Right lobe of liver (tissue), 6 donors: ENCODE measurements around the gene ZBTB22. TPM values are rescaled to one million over a fixed set of nuclear protein-coding genes. Genes with fewer than 3 reads are reported as not detected.
A peak's percentile ranks its signal among the peaks of the same experiment; 100 is the strongest.

Experiments
- ATAC-seq, 4 donors: fragments of 200-7000 bp; cut with Tn5 transposase; one replicate each; pipeline ENCODE4 v1.9.1; 2020; ENCODE audit warnings: mild to moderate bottlenecking in 4 of 4, moderate library complexity in 4 of 4
- DNase-seq, 3 donors: peaks; one replicate each; pipeline ENCODE4 v3.0.0-alpha.2; 2020
- H3K27ac ChIP-seq, 3 donors: fragments of 200-600 bp; one replicate each; pipeline ENCODE4 v1.8.0; 2022
- H3K27me3 ChIP-seq, 2 donors: fragments of 200-600 bp; one replicate each; pipeline ENCODE4 v1.8.0; 2022
- H3K36me3 ChIP-seq, 4 donors: fragments of 200-600 bp; sonication (generic) in 1 of 4; one replicate each; pipeline versions ENCODE4 v1.5.1 to v1.8.0; 2017 to 2022; ENCODE audit warnings: control low read depth in 1 of 4
- H3K4me1 ChIP-seq, 4 donors: fragments of 200-600 bp; sonication (generic) in 1 of 4; one replicate each; pipeline versions ENCODE4 v1.5.1 to v1.8.0; 2017 to 2022; ENCODE audit warnings: control low read depth in 1 of 4
- H3K4me3 ChIP-seq, 3 donors: fragments of 200-600 bp; one replicate each; pipeline ENCODE4 v1.8.0; 2022
- H3K9me3 ChIP-seq, 4 donors: fragments of 200-600 bp; sonication (generic) in 1 of 4; one replicate each; pipeline versions ENCODE4 v1.5.1 to v1.8.0; 2017 to 2022; ENCODE audit warnings: control low read depth in 1 of 4
- CTCF ChIP-seq, 4 donors: fragments of 200-600 bp in 3 of 4; fragments of 450-650 bp in 1 of 4; IDR thresholded peaks; one replicate each; pipeline versions ENCODE4 v1.5.1 to v1.8.0; 2016 to 2022; ENCODE audit warnings: antibody characterized with exemption in 4 of 4, mild to moderate bottlenecking in 2 of 4
- POLR2A ChIP-seq: fragments of 450-650 bp; IDR thresholded peaks from one replicate; pipeline ENCODE4 v1.6.1; 2017; ENCODE audit warnings: antibody characterized with exemption, mild to moderate bottlenecking
- WGBS: methylation state at CpG from one replicate; pipeline ENCODE4 v1.1.6; 2018; ENCODE audit warnings: low coverage, low lambda C conversion rate; ENCODE audit not compliant: insufficient coverage; ENCODE audit errors: missing lambda C conversion rate; 5-methylcytosine and 5-hydroxymethylcytosine counted together
- intact Hi-C, 2 donors: fragments of 100-400 bp; cut with DNase I; formaldehyde crosslinking; loops; one replicate each; pipeline versions ENCODE4 v1.11.2 to v1.14.1; 2022
- total RNA-seq, 6 experiments: library from RNA; depleted of rRNA in 2 of 6; stranded (reverse); fragments of >200 nt in 2 of 6; fragmentation: NEBNext Ultra II Directional in 3 of 6; extraction: Animal tissue kit (Norgen Biotek cat#: 25700) in 3 of 6; gene quantifications; one replicate each; pipeline versions ENCODE4 v1.1.0 to v1.2.4, GENCODE V29; 2016 to 2023
- donor health status: DM: no; HTN: yes; CAD: no.
- donor health status: DM: no; HTN: no; CAD: no.
- donor health status: DM: no; HTN: no; CAD: no.
- donor health status: DM: no; HTN: yes; CAD: no.
- donor health status: DM: no; HTN: yes; CAD: no.

Gene ZBTB22
- total RNA-seq, 6 experiments from 2014 or later = 2.9 to 6.8 (median 4.9) TPM

GRCh38 chr6:33279971-33280511 is 37.5 kb downstream of the ZBTB22 start:
- H3K9me3 ChIP-seq = no peaks in the 10 kb centered on the region
- WGBS = 29% methylated on average over 1 of the region's 5 CpGs
- no peak for DNase-seq
- no peak overlapping the region for H3K4me3 ChIP-seq
- H3K27ac ChIP-seq = no peak overlapping the region
- ATAC-seq = peak; percentile 12 to 50 (median 35)
- intact Hi-C loops = no loop called here
- TF ChIP-seq CTCF (IDR thresholded peaks at IDR 0.05) (peak; percentile 17 to 36 (median 24)), POLR2A (no peak)
- no peaks in the 10 kb centered on the region for H3K27me3 ChIP-seq
- H3K4me1 ChIP-seq = peaks cover 0 to 18% (median 8%) of the 10 kb centered on the region in 4 donors
- peaks cover 0 to 37% (median 7%) of the 10 kb centered on the region in 4 donors for H3K36me3 ChIP-seq

DNA sequence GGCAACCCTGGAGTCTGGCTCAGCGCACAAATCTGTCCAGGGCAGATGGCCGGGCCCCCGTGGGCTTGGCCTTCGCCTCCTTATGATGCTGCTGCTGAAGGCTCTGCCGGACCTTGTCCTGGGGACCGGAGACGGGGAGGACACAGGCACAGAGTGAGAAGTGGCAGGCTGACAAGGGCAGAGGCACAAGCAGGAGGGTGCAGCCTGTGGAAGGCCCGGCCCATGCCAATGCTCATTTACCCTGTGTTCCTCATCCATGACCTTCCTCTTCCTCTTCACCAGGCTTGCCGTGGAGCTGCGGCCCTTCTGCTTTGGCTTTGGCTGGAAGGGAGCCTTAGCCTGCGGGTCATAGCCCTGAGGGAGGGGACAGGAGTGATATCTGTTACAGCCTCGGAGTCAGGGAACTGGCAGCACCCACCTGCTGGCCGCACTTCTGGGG is 38.3 kb downstream of the ZBTB22 start:
- DNase-seq (no peak), ATAC-seq (peak in 3 of 4 donors; percentile 8 to 17 (median 13))
- peaks cover 2 to 25% (median 12%) of the 10 kb centered on the region in 4 donors for H3K4me1 ChIP-seq
- H3K9me3 ChIP-seq = no peaks in the 10 kb centered on the region
- H3K4me3 ChIP-seq = no peak overlapping the region
- intact Hi-C loops = no loop called here
- H3K27me3 ChIP-seq = no peaks in the 10 kb centered on the region
- TF ChIP-seq POLR2A = no peak
- no peak for TF ChIP-seq CTCF (IDR thresholded peaks at IDR 0.05)
- H3K36me3 ChIP-seq = peaks cover 0 to 36% (median 7%) of the 10 kb centered on the region in 4 donors
- WGBS = 20% methylated on average over 1 of the region's 13 CpGs
- H3K27ac ChIP-seq = no peak overlapping the region

DNA sequence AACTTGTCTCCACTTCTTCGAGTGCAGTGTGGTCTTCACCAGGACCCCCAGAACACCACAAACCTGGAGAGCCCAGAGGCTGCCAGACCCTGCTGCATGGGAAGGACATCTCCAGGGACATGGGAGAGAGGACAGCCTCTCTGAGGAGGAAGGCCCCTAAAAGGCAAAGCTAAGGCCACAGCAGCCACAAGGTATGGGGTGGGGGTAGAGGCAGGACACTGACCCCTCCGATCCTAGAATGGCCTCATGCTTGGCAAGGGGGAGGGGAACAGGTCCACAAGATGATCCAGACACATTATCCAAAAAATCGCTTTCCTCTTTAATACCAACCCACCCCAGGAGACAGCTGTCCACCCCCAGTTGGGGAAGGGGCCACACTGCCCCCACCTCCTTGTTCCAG is 38.7 kb downstream of the ZBTB22 start:
- H3K27me3 ChIP-seq = no peaks in the 10 kb centered on the region
- ATAC-seq (no peak), DNase-seq (no peak)
- WGBS = 61% methylated on average over 2 of the region's 3 CpGs
- TF ChIP-seq CTCF (IDR thresholded peaks at IDR 0.05) = no peak
- TF ChIP-seq POLR2A = no peak
- intact Hi-C loops = no loop called here
- peaks cover 2 to 30% (median 17%) of the 10 kb centered on the region in 4 donors for H3K4me1 ChIP-seq
- H3K27ac ChIP-seq = no peak overlapping the region
- no peak overlapping the region for H3K4me3 ChIP-seq
- no peaks in the 10 kb centered on the region for H3K9me3 ChIP-seq
- H3K36me3 ChIP-seq = peaks cover 0 to 39% (median 6%) of the 10 kb centered on the region in 4 donors

- intact Hi-C loops = no loop called here
- peaks cover 2 to 32% (median 19%) of the 10 kb centered on the region in 4 donors for H3K4me1 ChIP-seq
- H3K4me3 ChIP-seq = no peak overlapping the region
- no peak overlapping the region for H3K27ac ChIP-seq
- no peak for TF ChIP-seq CTCF (IDR thresholded peaks at IDR 0.05)
- TF ChIP-seq POLR2A = no peak
- H3K9me3 ChIP-seq = no peaks in the 10 kb centered on the region
- ATAC-seq (no peak), DNase-seq (no peak)
- H3K36me3 ChIP-seq = peaks cover 0 to 43% (median 6%) of the 10 kb centered on the region in 4 donors
- H3K27me3 ChIP-seq = no peaks in the 10 kb centered on the region
- WGBS = 51% methylated on average over 4 of the region's 9 CpGs
Measured at GRCh38 chr6:33278392-33278741, 39.2 kb downstream of the ZBTB22 start.
